Measurements from ENCODE around the gene DNAH5. TPM values are rescaled to one million over a fixed set of nuclear protein-coding genes. Genes with fewer than 3 reads are reported as not detected.

DNAH5 gene
- total RNA-seq, 1 experiment from 2014 or later = 9.7 TPM

DNA sequence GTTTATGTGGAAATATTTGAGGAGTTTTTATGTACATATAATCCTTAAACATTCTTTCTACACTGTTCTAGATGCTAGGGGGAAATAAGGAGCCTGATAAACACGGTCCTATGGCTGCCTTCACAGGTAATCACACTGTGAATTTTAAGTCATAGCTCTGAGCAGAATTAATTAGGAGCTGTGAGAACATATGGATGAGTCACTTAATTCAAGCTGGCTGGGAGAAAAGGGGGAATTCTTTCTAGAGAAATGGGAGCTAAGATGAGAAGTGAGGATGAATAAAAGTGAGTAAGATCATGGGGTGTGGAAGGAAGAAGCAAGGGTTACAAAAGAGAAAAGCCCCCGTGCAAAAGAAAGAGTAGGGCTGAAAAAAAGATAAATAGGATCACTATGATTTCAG lies 290.8 kb downstream of the DNAH5 start:
- POLR2A ChIA-PET (ENCODE audit: unreplicated experiment) = no interaction called here
- H3K79me2 ChIP-seq (ENCODE audit: low read depth) = no peaks in the 10 kb centered on the region
- no peaks in the 10 kb centered on the region for H3K4me1 ChIP-seq (replicated peaks; ENCODE audit: insufficient read depth)
- H3K36me3 ChIP-seq (ENCODE audit: low read depth) = no peaks in the 10 kb centered on the region
- CTCF ChIA-PET = no interaction called here
- no TSS peak for BruUV-seq (replicated peaks)
- no peak overlapping the region for H3K4me2 ChIP-seq
- no peaks in the 10 kb centered on the region for H4K20me1 ChIP-seq (ENCODE audit: insufficient read depth)
- H3K9me3 ChIP-seq (ENCODE audit: insufficient read depth, low read depth) = no peaks in the 10 kb centered on the region
- no peak for DNase-seq
- intact Hi-C loops (cut with micrococcal nuclease; ENCODE audit: unreplicated experiment) = no loop called here
- no peaks in the 10 kb centered on the region for H3K27me3 ChIP-seq (ENCODE audit: insufficient read depth, low read depth)
- H2AFZ ChIP-seq = no peak overlapping the region
- H3F3A ChIP-seq (ENCODE audit: insufficient read depth, low read depth) = no peaks in the 10 kb centered on the region
- TF ChIP-seq, protein P1, sequence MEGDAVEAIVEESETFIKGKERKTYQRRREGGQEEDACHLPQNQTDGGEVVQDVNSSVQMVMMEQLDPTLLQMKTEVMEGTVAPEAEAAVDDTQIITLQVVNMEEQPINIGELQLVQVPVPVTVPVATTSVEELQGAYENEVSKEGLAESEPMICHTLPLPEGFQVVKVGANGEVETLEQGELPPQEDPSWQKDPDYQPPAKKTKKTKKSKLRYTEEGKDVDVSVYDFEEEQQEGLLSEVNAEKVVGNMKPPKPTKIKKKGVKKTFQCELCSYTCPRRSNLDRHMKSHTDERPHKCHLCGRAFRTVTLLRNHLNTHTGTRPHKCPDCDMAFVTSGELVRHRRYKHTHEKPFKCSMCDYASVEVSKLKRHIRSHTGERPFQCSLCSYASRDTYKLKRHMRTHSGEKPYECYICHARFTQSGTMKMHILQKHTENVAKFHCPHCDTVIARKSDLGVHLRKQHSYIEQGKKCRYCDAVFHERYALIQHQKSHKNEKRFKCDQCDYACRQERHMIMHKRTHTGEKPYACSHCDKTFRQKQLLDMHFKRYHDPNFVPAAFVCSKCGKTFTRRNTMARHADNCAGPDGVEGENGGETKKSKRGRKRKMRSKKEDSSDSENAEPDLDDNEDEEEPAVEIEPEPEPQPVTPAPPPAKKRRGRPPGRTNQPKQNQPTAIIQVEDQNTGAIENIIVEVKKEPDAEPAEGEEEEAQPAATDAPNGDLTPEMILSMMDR (conservative IDR thresholded peaks at IDR 0.05) = no peak
- TF ChIP-seq EZH2 (IDR thresholded peaks at IDR 0.05; ENCODE audit: low read depth) = no peak
- no peak overlapping the region for H3K4me3 ChIP-seq
- no peaks in the 10 kb centered on the region for H3K9me2 ChIP-seq (ENCODE audit: insufficient read depth)
- no peak overlapping the region for H3K27ac ChIP-seq

DNA sequence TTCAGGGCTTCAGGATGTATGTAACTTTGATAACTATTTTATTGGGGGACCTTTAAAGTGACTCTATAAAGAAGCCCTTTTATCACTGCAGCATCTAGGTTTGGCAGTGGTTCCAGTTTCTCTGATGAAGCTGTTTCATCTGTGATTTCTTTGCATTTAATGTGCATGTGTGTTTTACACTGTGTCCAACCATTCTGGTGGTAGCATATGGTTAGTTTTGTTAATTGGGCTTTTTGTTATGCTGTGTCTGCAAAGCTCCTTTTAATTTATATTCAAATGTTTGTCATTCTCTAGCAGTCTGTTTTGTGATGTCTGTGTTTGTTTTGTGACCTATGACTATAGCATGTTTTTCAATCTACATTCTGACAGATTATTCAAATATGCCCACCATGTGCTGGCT lies 294.8 kb downstream of the DNAH5 start:
- no peak for DNase-seq
- Histone ChIP-seq H2AFZ (no peak overlapping the region), H3K4me1 (replicated peaks; ENCODE audit: insufficient read depth) (no peaks in the 10 kb centered on the region), H3K27ac (no peak overlapping the region), H3K4me2 (no peak overlapping the region), H3K4me3 (no peak overlapping the region), H3K9me3 (ENCODE audit: insufficient read depth, low read depth) (no peaks in the 10 kb centered on the region), H3K36me3 (ENCODE audit: low read depth) (no peaks in the 10 kb centered on the region), H3K9me2 (ENCODE audit: insufficient read depth) (no peaks in the 10 kb centered on the region), H3F3A (ENCODE audit: insufficient read depth, low read depth) (no peaks in the 10 kb centered on the region), H3K27me3 (ENCODE audit: insufficient read depth, low read depth) (no peaks in the 10 kb centered on the region), H4K20me1 (ENCODE audit: insufficient read depth) (no peaks in the 10 kb centered on the region), H3K79me2 (ENCODE audit: low read depth) (no peaks in the 10 kb centered on the region)
- BruUV-seq (replicated peaks) = no TSS peak
- ChIA-PET POLR2A (ENCODE audit: unreplicated experiment) (no interaction called here), CTCF (no interaction called here)
- intact Hi-C loops (cut with micrococcal nuclease; ENCODE audit: unreplicated experiment) = no loop called here
- TF ChIP-seq, protein P1 (conservative IDR thresholded peaks at IDR 0.05) = no peak
- TF ChIP-seq EZH2 (IDR thresholded peaks at IDR 0.05; ENCODE audit: low read depth) = no peak

DNA sequence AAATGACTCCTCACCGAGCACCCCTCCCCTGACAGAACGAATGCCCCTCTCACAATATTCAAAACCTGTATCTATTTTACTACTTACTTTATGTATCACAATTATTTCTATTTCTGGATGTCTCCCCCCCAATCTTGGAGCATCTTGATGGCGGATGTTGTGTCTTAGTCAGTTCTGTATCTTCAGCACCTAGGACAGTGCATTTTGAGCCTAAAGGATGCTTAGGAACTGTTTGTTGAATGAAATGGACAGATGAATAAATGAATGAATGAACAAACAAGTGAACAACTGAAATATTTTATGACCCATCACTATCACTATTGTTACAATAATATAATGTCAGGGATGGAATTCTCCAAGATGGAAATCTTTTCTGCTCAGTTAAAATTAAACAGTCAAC lies 295.7 kb downstream of the DNAH5 start:
- Histone ChIP-seq H3K4me1 (replicated peaks; ENCODE audit: insufficient read depth) (no peaks in the 10 kb centered on the region), H3F3A (ENCODE audit: insufficient read depth, low read depth) (no peaks in the 10 kb centered on the region), H3K27me3 (ENCODE audit: insufficient read depth, low read depth) (no peaks in the 10 kb centered on the region), H3K79me2 (ENCODE audit: low read depth) (no peaks in the 10 kb centered on the region), H4K20me1 (ENCODE audit: insufficient read depth) (no peaks in the 10 kb centered on the region), H3K4me2 (no peak overlapping the region), H3K36me3 (ENCODE audit: low read depth) (no peaks in the 10 kb centered on the region), H3K9me3 (ENCODE audit: insufficient read depth, low read depth) (no peaks in the 10 kb centered on the region), H2AFZ (no peak overlapping the region), H3K9me2 (ENCODE audit: insufficient read depth) (no peaks in the 10 kb centered on the region), H3K4me3 (no peak overlapping the region), H3K27ac (no peak overlapping the region)
- no peak for TF ChIP-seq EZH2 (IDR thresholded peaks at IDR 0.05; ENCODE audit: low read depth)
- TF ChIP-seq, protein P1 (conservative IDR thresholded peaks at IDR 0.05) = no peak
- intact Hi-C loops (cut with micrococcal nuclease; ENCODE audit: unreplicated experiment) = no loop called here
- CTCF ChIA-PET = no interaction called here
- BruUV-seq (replicated peaks) = no TSS peak
- POLR2A ChIA-PET (ENCODE audit: unreplicated experiment) = no interaction called here
- DNase-seq = no peak

Data from PC-9 (cell line).